Smooth muscle cell (in vitro differentiated cells): Measurements from ENCODE around the gene PLCB4. TPM values are rescaled to one million over a fixed set of nuclear protein-coding genes. Genes with fewer than 3 reads are reported as not detected.

Experiments
- DNase-seq: peaks from one replicate; lab custom pipeline; 2025; ENCODE audit not compliant: unreplicated experiment; lab: John Stamatoyannopoulos, UW
- H2AFZ ChIP-seq: fragments of 200-600 bp; sonication (generic); 2 replicates; pipeline ENCODE4 v1.6.0; 2016; ENCODE audit warnings: antibody characterized with exemption, low read depth, mild to moderate bottlenecking
- H3F3A ChIP-seq: fragments of 200-600 bp; sonication (generic); 2 replicates; pipeline ENCODE4 v1.6.0; 2017; ENCODE audit warnings: antibody characterized with exemption, low read depth
- H3K27ac ChIP-seq: fragments of 200-600 bp; sonication (generic); 2 replicates; pipeline ENCODE4 v1.5.1; 2016; ENCODE audit warnings: low read depth, mild to moderate bottlenecking
- H3K27me3 ChIP-seq: fragments of 200-600 bp; sonication (generic); 2 replicates; pipeline ENCODE4 v1.6.1; 2016; ENCODE audit warnings: low read depth, mild to moderate bottlenecking
- H3K36me3 ChIP-seq: fragments of 200-600 bp; sonication (generic); 2 replicates; pipeline ENCODE4 v1.5.1; 2016; ENCODE audit warnings: low read depth
- H3K4me1 ChIP-seq: fragments of 200-600 bp; sonication (generic); 2 replicates; pipeline ENCODE4 v1.5.1; 2016; ENCODE audit warnings: low read depth
- H3K4me2 ChIP-seq: fragments of 200-600 bp; sonication (generic); 2 replicates; pipeline ENCODE4 v1.6.0; 2016; ENCODE audit warnings: mild to moderate bottlenecking
- H3K4me3 ChIP-seq: fragments of 200-600 bp; sonication (generic); 2 replicates; pipeline ENCODE4 v1.5.1; 2016; ENCODE audit warnings: mild to moderate bottlenecking
- H3K79me2 ChIP-seq: fragments of 200-600 bp; sonication (generic); 2 replicates; pipeline ENCODE4 v1.6.0; 2016; ENCODE audit warnings: low read depth, mild to moderate bottlenecking
- H3K9ac ChIP-seq: fragments of 200-600 bp; sonication (generic); 2 replicates; pipeline ENCODE4 v1.6.0; 2016; ENCODE audit warnings: low read depth
- H3K9me3 ChIP-seq: fragments of 200-600 bp; sonication (generic); replicated peaks from 2 replicates; pipeline ENCODE4 v1.5.1; 2016; ENCODE audit warnings: low read depth
- H4K20me1 ChIP-seq: fragments of 200-600 bp; sonication (generic); 2 replicates; pipeline ENCODE4 v1.6.0; 2016; ENCODE audit warnings: low read depth
- CTCF ChIP-seq: fragments of 200-600 bp; sonication (generic); IDR thresholded peaks from 2 replicates; pipeline ENCODE4 v1.5.1; 2017; ENCODE audit warnings: borderline replicate concordance, mild to moderate bottlenecking, antibody characterized with exemption; ENCODE audit not compliant: insufficient read depth, poor library complexity, severe bottlenecking
- WGBS: methylation state at CpG from one replicate; pipeline ENCODE4 v1.1.7; 2016; ENCODE audit warnings: low lambda C conversion rate; 5-methylcytosine and 5-hydroxymethylcytosine counted together
- polyA plus RNA-seq: library from polyadenylated mRNA; unstranded; fragments of >200 nt; fragmentation: Nextera tagmentation; extraction: Ambion mirVana; gene quantifications from 2 replicates; pipeline ENCODE4 v1.2.1, GENCODE V29; 2016
- total RNA-seq: library from RNA; depleted of rRNA; stranded (reverse); fragments of >200 nt; gene quantifications from 2 replicates; pipeline ENCODE4 v1.2.3, GENCODE V29; 2014

PLCB4 gene
- total and polyA plus RNA-seq, 2 experiments from 2014 or later = 3.0 to 5.3 TPM

GRCh38 chr20:9076440-9076839 is 7.6 kb downstream of the PLCB4 start:
- Histone ChIP-seq H2AFZ (no peak overlapping the region), H3K79me2 (no peaks in the 10 kb centered on the region), H3K27ac (no peak overlapping the region), H3K4me3 (no peak overlapping the region), H3K4me1 (peaks cover 19% of the 10 kb centered on the region), H3K9me3 (no peaks in the 10 kb centered on the region), H3F3A (no peaks in the 10 kb centered on the region), H3K36me3 (no peaks in the 10 kb centered on the region), H3K4me2 (no peak overlapping the region), H3K27me3 (no peaks in the 10 kb centered on the region), H4K20me1 (no peaks in the 10 kb centered on the region), H3K9ac (no peak overlapping the region)
- 93% methylated on average over 2 of the region's 2 CpGs for WGBS
- no peak for DNase-seq
- TF ChIP-seq CTCF = no peak

DNA sequence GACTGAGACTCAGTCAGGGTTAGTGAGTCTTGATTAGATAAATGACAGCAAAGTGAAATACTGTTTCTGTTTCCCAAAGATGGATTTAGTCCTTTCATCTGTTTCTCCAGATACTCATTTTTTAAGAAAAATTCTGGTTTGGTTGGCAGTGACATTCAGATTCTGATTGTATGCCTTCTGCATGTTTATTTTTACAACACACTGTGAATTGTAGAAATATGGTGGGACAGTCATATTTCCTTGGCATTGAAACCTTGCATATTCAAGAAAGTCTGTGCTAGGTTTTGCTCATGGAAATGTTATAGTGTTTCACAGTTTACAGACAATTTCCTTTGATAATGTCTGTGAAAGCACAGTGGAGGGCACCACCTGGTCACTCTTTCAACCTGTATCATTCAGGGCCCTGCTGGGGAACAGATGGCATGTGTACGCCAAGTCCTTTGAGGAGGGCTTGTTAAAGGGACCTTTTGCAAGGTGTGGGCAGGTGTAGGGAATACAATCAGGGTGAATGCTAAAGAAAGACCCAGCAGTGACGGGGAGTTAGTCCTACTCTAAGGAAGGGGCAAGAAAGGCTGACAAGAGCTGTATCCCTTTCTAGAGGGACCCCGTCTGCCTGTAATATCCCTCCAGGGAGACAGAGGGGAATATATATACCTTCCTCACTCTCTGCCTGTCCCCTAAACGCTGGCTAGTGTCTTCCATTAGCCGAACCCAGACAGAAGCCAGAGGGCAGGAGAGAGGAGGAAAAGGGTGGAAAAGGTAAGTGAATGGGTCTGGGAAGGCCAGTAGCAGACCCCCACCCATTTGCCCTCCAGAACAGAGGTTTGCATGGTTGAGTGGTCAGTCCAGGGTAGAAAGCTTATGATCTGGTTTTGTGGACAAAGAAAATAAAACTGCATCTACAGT is 10.2 kb downstream of the PLCB4 start:
- no peaks in the 10 kb centered on the region for H4K20me1 ChIP-seq
- no peak for DNase-seq
- no peak overlapping the region for H3K27ac ChIP-seq
- WGBS = 68% methylated on average over 5 of the region's 5 CpGs
- H3K9me3 ChIP-seq = no peaks in the 10 kb centered on the region
- H3K4me2 ChIP-seq = no peak overlapping the region
- no peak for TF ChIP-seq CTCF
- no peaks in the 10 kb centered on the region for H3K27me3 ChIP-seq
- no peaks in the 10 kb centered on the region for H3K79me2 ChIP-seq
- H3K9ac ChIP-seq = no peak overlapping the region
- no peak overlapping the region for H2AFZ ChIP-seq
- H3K36me3 ChIP-seq = no peaks in the 10 kb centered on the region
- no peak overlapping the region for H3K4me3 ChIP-seq
- H3F3A ChIP-seq = no peaks in the 10 kb centered on the region
- no peaks in the 10 kb centered on the region for H3K4me1 ChIP-seq

- Histone ChIP-seq H3K9me3 (no peaks in the 10 kb centered on the region), H2AFZ (no peak overlapping the region), H3K27ac (no peak overlapping the region), H3F3A (no peaks in the 10 kb centered on the region), H3K79me2 (no peaks in the 10 kb centered on the region), H3K27me3 (no peaks in the 10 kb centered on the region), H3K4me2 (no peak overlapping the region), H4K20me1 (no peaks in the 10 kb centered on the region), H3K4me1 (no peaks in the 10 kb centered on the region), H3K36me3 (no peaks in the 10 kb centered on the region), H3K4me3 (no peak overlapping the region), H3K9ac (no peak overlapping the region)
- 46% methylated on average over 1 of the region's 1 CpG for WGBS
- no peak for TF ChIP-seq CTCF
- DNase-seq = no peak
Observed at GRCh38 chr20:9081423-9081966, 12.6 kb downstream of the PLCB4 start.

DNA sequence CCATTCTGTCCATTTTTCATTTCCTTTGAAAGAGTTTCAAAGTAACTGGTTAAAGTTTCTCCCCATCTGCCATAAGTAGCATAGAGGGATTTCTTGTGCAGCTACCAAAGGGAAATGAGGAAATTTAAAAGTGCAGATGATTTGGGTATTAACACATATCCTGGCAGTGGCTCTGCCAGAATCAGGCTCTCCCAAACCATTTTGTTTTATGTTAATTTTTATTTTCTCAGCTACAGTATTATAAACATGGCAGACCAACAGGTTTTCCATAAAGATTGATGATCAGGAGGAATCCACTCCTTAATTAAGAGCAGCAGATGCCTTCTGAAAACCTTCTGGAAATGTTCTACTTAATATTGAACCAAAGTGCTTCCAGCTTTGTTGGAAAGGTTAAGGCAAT is 13.9 kb downstream of the PLCB4 start:
- DNase-seq = no peak
- H3K79me2 ChIP-seq = no peaks in the 10 kb centered on the region
- no peak overlapping the region for H3K4me2 ChIP-seq
- H3K36me3 ChIP-seq = no peaks in the 10 kb centered on the region
- no peaks in the 10 kb centered on the region for H3K9me3 ChIP-seq
- H3K4me3 ChIP-seq = no peak overlapping the region
- no peak overlapping the region for H3K27ac ChIP-seq
- H3K9ac ChIP-seq = no peak overlapping the region
- H4K20me1 ChIP-seq = no peaks in the 10 kb centered on the region
- no peaks in the 10 kb centered on the region for H3K27me3 ChIP-seq
- H2AFZ ChIP-seq = no peak overlapping the region
- H3K4me1 ChIP-seq = no peaks in the 10 kb centered on the region
- H3F3A ChIP-seq = no peaks in the 10 kb centered on the region
- TF ChIP-seq CTCF = no peak
